ENCODE results near the gene PROKR1.
"Not testable (repeated sequence)": the region's sequence is repeated elsewhere in the genome, so short reads cannot be mapped to it uniquely, and the experiment has no call there.

PROKR1 gene

GRCh38 chr2:68673631-68674030 lies 30.3 kb downstream of the PROKR1 start:
- H3K4me3 Mint-ChIP-seq = no peak overlapping the region
- no peaks in the 10 kb centered on the region for H3K4me1 Mint-ChIP-seq (ENCODE audit: low read depth)
- peaks cover 2% of the 10 kb centered on the region for H3K36me3 Mint-ChIP-seq (ENCODE audit: low read depth)
- no peak overlapping the region for H3K27ac Mint-ChIP-seq
- peaks cover 8% of the 10 kb centered on the region for H3K9me3 Mint-ChIP-seq
- H3K27me3 Mint-ChIP-seq = peaks cover 30% of the 10 kb centered on the region

DNA sequence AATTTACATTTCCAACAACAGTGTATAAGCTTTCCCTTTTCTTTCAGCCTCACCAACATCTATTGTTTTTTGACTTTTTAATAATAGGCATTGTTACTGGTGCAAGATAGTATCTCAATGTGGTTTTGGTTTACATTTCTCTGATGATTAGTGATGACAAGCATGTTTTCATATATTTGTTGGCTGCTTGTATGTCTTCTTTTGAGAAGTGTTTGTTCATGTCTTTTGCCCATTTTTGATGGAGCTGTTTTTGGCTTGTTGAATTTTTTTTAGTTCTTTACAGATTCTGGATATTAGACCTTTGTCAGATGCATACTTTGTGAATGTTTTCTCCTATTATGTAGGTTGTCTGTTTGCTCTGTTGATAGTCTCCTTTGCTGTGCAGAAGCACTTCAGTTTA lies 32.1 kb downstream of the PROKR1 start:
- no peak overlapping the region for H3K27ac Mint-ChIP-seq
- peaks cover 10% of the 10 kb centered on the region for H3K9me3 Mint-ChIP-seq
- no peak overlapping the region for H3K4me3 Mint-ChIP-seq
- H3K27me3 Mint-ChIP-seq = peaks cover 28% of the 10 kb centered on the region
- H3K36me3 Mint-ChIP-seq (ENCODE audit: low read depth) = peaks cover 4% of the 10 kb centered on the region
- H3K4me1 Mint-ChIP-seq (ENCODE audit: low read depth) = no peaks in the 10 kb centered on the region

DNA sequence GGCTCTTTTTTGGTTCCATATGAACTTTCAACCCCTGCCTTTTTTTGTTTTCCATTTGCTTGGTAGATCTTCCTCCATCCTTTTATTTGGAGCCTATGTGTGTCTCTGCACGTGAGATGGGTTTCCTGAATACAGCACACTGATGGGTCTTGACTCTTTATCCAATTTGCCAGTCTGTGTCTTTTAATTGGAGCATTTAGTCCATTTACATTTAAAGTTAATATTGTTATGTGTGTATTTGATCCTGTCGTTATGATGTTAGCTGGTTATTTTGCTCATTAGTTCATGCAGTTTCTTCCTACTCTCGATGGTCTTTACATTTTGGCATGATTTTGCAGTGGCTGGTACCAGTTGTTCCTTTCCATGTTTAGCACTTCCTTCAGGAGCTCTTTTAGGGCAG lies 34.5 kb downstream of the PROKR1 start:
- not testable (repeated sequence) for H3K27ac Mint-ChIP-seq; H3K4me1 Mint-ChIP-seq (ENCODE audit: low read depth); H3K36me3 Mint-ChIP-seq (ENCODE audit: low read depth); H3K4me3 Mint-ChIP-seq; H3K9me3 Mint-ChIP-seq
- H3K27me3 Mint-ChIP-seq = peaks cover 36% of the 10 kb centered on the region

GRCh38 chr2:68679166-68679916 lies 36.0 kb downstream of the PROKR1 start:
- not testable (repeated sequence) for H3K9me3 Mint-ChIP-seq; H3K36me3 Mint-ChIP-seq (ENCODE audit: low read depth); H3K4me1 Mint-ChIP-seq (ENCODE audit: low read depth); H3K27ac Mint-ChIP-seq
- Mint-ChIP-seq H3K27me3 (peaks cover 24% of the 10 kb centered on the region), H3K4me3 (peak overlapping the region; percentile 75)

GRCh38 chr2:68679917-68680267 lies 36.5 kb downstream of the PROKR1 start:
- peaks cover 19% of the 10 kb centered on the region for H3K27me3 Mint-ChIP-seq
- H3K9me3 Mint-ChIP-seq; H3K36me3 Mint-ChIP-seq (ENCODE audit: low read depth); H3K27ac Mint-ChIP-seq; H3K4me1 Mint-ChIP-seq (ENCODE audit: low read depth): not testable (repeated sequence)
- peak overlapping the region; percentile 75 for H3K4me3 Mint-ChIP-seq

DNA sequence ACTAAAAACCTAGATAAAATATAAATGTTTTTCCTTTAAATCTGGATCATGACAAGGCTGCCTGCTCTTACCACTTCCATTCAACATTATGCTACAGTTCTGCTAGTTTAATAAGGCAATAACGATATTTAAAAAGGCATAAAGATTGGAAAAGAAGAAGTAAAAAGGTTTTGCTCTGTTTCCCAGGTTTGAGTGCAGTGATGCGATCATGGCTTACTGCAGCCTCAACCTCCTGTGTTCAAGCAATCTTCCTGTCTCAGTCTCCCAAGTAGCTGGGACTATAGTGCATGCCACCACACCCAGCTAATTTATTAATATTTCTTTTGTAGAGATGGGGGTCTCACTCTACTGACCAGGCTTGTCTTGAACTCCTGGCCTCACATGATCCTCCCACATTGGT lies 40.8 kb downstream of the PROKR1 start:
- H3K27me3 Mint-ChIP-seq = peaks cover 18% of the 10 kb centered on the region
- H3K4me3 Mint-ChIP-seq = no peak overlapping the region
- peaks cover 12% of the 10 kb centered on the region for H3K4me1 Mint-ChIP-seq (ENCODE audit: low read depth)
- no peaks in the 10 kb centered on the region for H3K36me3 Mint-ChIP-seq (ENCODE audit: low read depth)
- no peaks in the 10 kb centered on the region for H3K9me3 Mint-ChIP-seq
- H3K27ac Mint-ChIP-seq = no peak overlapping the region

DNA sequence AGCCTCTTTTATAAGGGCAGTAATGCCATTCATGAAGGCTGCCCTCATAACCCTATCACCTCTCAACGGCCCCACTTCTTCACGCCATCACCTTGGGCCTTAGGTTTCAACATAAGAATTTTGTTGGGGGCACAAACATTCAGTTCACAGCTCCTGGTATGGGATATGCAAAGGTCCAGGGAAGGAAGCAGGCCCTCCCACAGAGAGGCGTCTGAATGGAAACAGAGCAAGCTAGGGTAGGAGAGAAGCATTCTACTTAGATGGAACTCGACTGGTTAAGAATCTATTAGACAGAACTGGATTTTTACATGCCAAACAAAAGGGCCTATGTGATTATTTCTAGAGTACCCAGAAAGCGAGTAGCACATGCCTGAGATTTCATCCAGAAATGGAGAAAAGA lies 42.8 kb downstream of the PROKR1 start:
- Mint-ChIP-seq H3K4me1 (ENCODE audit: low read depth) (peaks cover 30% of the 10 kb centered on the region), H3K36me3 (ENCODE audit: low read depth) (no peaks in the 10 kb centered on the region), H3K27ac (no peak overlapping the region), H3K4me3 (no peak overlapping the region), H3K9me3 (no peaks in the 10 kb centered on the region), H3K27me3 (peaks cover 11% of the 10 kb centered on the region)

GRCh38 chr2:68687018-68687417 lies 43.6 kb downstream of the PROKR1 start:
- peaks cover 8% of the 10 kb centered on the region for H3K27me3 Mint-ChIP-seq
- no peaks in the 10 kb centered on the region for H3K9me3 Mint-ChIP-seq
- H3K4me1 Mint-ChIP-seq (ENCODE audit: low read depth) = peaks cover 36% of the 10 kb centered on the region
- H3K4me3 Mint-ChIP-seq = no peak overlapping the region
- H3K27ac Mint-ChIP-seq = no peak overlapping the region
- no peaks in the 10 kb centered on the region for H3K36me3 Mint-ChIP-seq (ENCODE audit: low read depth)

- peaks cover 15% of the 10 kb centered on the region for H3K27me3 Mint-ChIP-seq
- H3K27ac Mint-ChIP-seq = peak overlapping the region; percentile 90
- H3K4me3 Mint-ChIP-seq = peak overlapping the region; percentile 46
- H3K9me3 Mint-ChIP-seq = no peaks in the 10 kb centered on the region
- H3K36me3 Mint-ChIP-seq (ENCODE audit: low read depth) = no peaks in the 10 kb centered on the region
- peaks cover 36% of the 10 kb centered on the region for H3K4me1 Mint-ChIP-seq (ENCODE audit: low read depth)
Measured at GRCh38 chr2:68689553-68690537, 46.5 kb downstream of the PROKR1 start.

- H3K27ac Mint-ChIP-seq = peak overlapping the region; percentile 90
- peaks cover 36% of the 10 kb centered on the region for H3K4me1 Mint-ChIP-seq (ENCODE audit: low read depth)
- no peak overlapping the region for H3K4me3 Mint-ChIP-seq
- no peaks in the 10 kb centered on the region for H3K9me3 Mint-ChIP-seq
- H3K36me3 Mint-ChIP-seq (ENCODE audit: low read depth) = no peaks in the 10 kb centered on the region
- peaks cover 15% of the 10 kb centered on the region for H3K27me3 Mint-ChIP-seq
Measured at GRCh38 chr2:68690851-68691250, 47.5 kb downstream of the PROKR1 start.

- Mint-ChIP-seq H3K27ac (no peak overlapping the region), H3K4me3 (no peak overlapping the region), H3K4me1 (ENCODE audit: low read depth) (peaks cover 36% of the 10 kb centered on the region), H3K9me3 (peaks cover 3% of the 10 kb centered on the region), H3K27me3 (peaks cover 14% of the 10 kb centered on the region), H3K36me3 (ENCODE audit: low read depth) (no peaks in the 10 kb centered on the region)
Measured at GRCh38 chr2:68692511-68692910, 49.1 kb downstream of the PROKR1 start.

- H3K27me3 Mint-ChIP-seq = peaks cover 14% of the 10 kb centered on the region
- H3K27ac Mint-ChIP-seq = no peak overlapping the region
Measured at GRCh38 chr2:68693951-68694350, 50.6 kb downstream of the PROKR1 start.

GRCh38 chr2:68695971-68696370 lies 52.6 kb downstream of the PROKR1 start:
- Mint-ChIP-seq H3K27ac (no peak overlapping the region), H3K27me3 (peaks cover 14% of the 10 kb centered on the region), H3K4me1 (ENCODE audit: low read depth) (peaks cover 6% of the 10 kb centered on the region), H3K4me3 (no peak overlapping the region), H3K36me3 (ENCODE audit: low read depth) (no peaks in the 10 kb centered on the region), H3K9me3 (peaks cover 6% of the 10 kb centered on the region)

More at GRCh38 chr2:68693951-68694350, 50.6 kb downstream of the PROKR1 start:
- Mint-ChIP-seq H3K4me3 (no peak overlapping the region), H3K36me3 (ENCODE audit: low read depth) (no peaks in the 10 kb centered on the region), H3K4me1 (ENCODE audit: low read depth) (peaks cover 26% of the 10 kb centered on the region), H3K9me3 (peaks cover 6% of the 10 kb centered on the region)

GRCh38 chr2:68696554-68696953 lies 53.2 kb downstream of the PROKR1 start:
- H3K36me3 Mint-ChIP-seq (ENCODE audit: low read depth) = no peaks in the 10 kb centered on the region
- peaks cover 14% of the 10 kb centered on the region for H3K27me3 Mint-ChIP-seq
- no peak overlapping the region for H3K4me3 Mint-ChIP-seq
- H3K4me1 Mint-ChIP-seq (ENCODE audit: low read depth) = peaks cover 4% of the 10 kb centered on the region
- H3K27ac Mint-ChIP-seq = no peak overlapping the region
- peaks cover 6% of the 10 kb centered on the region for H3K9me3 Mint-ChIP-seq

All from stimulated activated naive CD8-positive, alpha-beta T cell treated with anti-CD3 and anti-CD28 coated beads, Interleukin-15, Interleukin-2, amounts not matched to agents 100 ng/mL and 50 ng/mL, for 24 hours (primary cell).